NCI-H1417 treated with DMSO at 0.1 percent for 48 hours (cell line): ENCODE measurements around the gene TLE4.
"Not testable (repeated sequence)": the region's sequence is repeated elsewhere in the genome, so short reads cannot be mapped to it uniquely, and the experiment has no call there.

Experiments used
- DNase-seq: peaks from one replicate; lab custom pipeline; 2025; lab: John Stamatoyannopoulos, UW

TLE4 gene

DNA sequence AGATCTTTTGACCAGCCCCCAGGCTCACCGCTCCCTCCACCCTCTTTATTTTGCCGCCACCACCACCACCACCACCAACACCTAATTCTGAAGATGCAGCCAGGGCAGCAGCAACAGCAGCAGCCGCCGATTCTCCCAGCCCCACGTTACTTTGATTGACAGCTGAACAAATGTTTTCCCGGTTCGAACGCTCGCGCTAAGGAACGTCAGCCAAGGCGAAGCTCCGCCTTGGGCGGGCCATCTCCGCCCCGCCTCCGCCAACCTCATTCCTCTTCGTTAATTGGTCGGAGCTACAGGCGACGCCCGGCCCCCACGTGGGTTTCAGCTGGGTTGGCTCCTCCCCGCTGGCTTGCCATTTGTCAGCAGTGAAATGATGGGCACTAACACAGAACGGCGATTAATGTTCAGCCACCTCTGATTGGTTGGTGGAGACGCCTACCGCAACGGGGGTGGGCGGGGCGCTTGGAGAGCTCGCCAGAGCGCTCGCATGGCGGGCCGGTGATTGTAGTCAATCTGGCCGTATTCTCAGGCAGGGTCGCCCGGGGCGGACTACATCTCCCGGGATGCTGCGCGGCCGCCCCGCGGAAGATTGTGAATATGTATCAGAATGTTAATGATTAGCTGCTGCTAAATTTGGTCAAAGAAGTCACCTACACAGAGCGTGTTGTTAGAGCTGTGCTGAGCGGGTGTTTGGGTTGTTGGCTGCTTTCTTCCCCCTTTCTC, at the start of gene TLE4:
Gene TLE4 (plus strand): TSS at position 657 of the 723 bp plus-strand sequence. CDS start 826 bp downstream, outside the sequence.
- peak; percentile 100 for DNase-seq

GRCh38 chr9:79522793-79523192, 49.0 kb upstream of the TLE4 start:
- no peak for DNase-seq

DNA sequence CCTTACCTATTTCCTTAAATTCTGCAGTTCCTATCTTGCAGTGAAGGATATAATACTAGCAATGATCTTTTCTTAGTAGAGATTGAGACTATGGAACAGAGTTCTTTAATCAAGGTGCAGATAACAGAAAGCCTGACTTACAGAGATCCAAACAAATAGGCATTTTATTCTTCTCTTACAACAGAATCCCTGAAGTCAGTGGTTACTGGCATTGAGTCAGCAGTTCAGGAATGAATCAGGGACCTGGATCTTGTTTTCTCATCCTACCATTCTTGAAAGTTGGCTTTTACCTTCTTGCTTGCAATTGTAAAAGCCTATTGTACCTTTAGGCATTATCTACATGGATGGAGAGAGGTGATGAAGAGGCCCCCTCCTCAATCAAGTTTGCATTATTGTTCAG, 47.5 kb upstream of the TLE4 start:
- DNase-seq: no peak

- no peak for DNase-seq
Observed at GRCh38 chr9:79526149-79526672, 45.6 kb upstream of the TLE4 start.

- no peak for DNase-seq
Observed at GRCh38 chr9:79535534-79535933, 36.2 kb upstream of the TLE4 start.

- DNase-seq: no peak
Observed at GRCh38 chr9:79537838-79538237, 33.9 kb upstream of the TLE4 start.

DNA sequence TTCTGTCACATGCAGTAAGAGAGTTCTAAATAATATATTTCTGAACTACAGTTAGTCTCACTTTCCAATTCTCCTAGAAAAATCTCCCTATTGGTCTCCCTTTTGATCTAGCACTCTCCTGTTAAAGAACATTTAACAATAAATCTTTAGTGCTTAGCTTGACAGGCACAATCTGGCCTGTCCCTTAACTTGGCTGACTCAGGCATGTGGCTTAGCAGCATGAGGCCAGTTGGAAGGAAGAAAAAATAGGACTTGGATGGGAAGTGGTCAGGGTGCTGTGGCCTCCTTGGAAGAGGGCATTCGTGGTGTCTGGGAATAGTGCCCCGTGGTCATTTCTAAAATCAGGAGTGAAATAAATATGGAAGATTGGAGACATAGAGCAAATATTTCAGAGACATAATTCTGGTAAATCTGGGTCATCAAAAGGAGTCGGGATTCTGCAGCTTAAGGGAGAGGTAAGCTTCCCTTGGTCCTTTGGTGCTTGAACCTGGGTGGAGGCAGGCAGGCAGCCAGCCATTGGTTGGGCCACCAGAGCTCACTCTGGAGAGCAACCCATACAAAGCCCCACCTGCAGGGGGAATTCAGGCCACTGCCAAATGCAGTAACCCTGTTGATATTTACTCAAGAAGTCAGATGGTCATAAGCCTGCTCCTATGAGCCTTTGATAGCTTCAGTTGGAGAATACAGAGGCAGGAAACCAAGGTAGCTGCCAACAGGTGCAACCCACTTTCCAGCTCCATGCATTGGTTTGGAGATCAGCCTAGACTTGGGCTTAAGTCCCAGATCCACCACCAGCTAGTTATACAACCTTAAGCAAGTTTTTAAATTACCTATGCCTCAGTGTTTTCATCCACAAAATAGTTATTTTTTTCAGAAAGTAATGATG, 28.8 kb upstream of the TLE4 start:
- no peak for DNase-seq

- DNase-seq: not testable (repeated sequence)
Observed at GRCh38 chr9:79544375-79544774, 27.4 kb upstream of the TLE4 start.

DNA sequence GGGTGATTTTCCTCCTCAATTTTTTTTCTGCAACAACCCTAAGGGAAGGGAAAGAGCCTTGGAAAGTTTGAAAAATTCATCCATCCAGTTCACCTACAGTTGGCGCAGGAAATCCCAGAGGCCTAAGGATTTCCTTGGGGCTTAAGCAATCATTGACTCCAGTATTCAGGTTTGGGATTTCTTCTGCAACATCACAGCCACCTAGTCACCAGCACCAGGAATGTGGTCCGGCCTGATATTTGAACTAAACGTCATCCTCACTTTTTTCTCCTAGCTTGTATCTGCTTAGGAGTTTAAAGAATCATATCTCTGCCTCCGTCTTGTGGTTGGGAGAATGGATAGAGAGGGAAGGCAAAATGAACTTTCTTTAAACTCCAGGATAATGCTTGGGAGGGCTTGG, 20.2 kb upstream of the TLE4 start:
- no peak for DNase-seq

- no peak for DNase-seq
Observed at GRCh38 chr9:79551994-79552393, 19.8 kb upstream of the TLE4 start.

DNA sequence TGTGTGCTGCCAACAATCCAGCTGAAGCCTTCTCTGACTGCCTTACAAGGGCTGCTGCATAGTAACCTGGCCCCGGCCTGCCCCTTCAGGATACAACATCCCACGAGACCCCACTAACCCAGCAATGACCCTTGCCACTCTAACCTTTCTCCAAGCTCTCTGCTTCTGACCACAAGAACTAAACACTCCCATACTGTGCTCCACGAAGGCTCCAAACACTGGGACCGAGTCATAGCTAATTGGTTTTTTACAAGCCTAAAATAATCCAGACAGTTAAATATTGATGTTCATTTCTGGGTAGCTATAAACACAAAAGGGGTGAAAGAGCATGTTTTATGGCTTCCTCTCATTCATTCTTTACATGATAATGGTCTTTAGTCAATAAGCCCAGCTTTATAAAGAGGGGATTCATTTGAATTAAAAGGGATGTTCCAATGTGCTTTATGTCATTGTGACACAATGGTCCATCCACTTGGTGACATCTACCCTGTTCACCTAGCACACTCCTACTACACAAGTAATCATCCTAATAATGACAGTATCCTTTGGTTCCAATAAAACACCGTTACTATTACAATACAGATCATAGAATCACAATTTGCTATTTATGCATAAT, 16.2 kb upstream of the TLE4 start:
- DNase-seq: no peak

DNA sequence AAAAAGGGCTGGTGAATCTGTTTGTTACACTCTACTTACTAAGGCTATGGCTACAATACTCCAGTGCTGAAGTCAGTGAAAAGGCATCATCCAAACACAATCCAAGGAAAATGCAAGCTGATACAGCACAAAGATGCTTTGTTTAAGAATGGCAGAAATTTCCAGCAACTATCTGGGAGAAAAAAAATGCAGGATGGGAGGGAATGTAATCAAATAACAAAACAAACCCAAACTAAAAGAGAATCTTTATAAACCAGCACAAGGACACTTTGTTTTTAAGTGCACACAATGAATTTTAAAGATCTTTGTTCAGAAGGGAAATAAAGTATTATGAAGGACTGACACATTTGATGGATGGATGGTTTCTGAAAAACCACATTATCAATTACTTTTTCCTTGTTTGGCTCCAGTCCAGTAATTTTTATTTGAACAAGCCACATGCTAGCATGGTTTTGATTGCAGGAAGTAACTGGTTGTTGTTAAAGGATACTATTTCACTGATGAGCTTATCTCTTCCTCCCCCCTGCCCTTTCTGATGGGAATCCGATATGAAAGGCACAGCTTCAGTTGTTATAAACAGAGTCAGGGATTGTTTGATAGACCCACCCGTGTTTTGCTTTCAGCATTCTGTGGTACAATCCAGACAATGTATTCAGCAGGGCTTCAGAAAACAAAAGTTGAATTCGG, 12.1 kb upstream of the TLE4 start:
- peak; percentile 11 for DNase-seq

GRCh38 chr9:79562749-79563386, 8.9 kb upstream of the TLE4 start:
- no peak for DNase-seq

DNA sequence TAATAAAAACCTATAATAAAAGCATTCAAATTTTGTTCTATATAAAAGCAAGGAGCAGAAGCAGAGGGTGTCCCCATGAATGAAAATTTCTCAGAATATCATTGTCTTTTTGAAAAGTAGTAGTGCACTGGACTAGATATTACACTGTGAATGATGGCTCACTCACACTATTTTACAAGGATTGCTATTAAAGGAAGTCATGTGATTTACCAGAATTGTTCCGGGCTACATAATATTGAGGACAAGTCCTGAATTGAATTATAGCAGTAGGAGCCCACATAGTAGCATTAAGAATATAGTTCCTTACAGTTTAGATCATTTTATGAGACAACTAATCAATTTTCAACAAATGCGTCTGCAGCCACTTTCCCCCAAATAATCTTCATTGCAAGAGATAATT, 7.7 kb upstream of the TLE4 start:
- no peak for DNase-seq

DNA sequence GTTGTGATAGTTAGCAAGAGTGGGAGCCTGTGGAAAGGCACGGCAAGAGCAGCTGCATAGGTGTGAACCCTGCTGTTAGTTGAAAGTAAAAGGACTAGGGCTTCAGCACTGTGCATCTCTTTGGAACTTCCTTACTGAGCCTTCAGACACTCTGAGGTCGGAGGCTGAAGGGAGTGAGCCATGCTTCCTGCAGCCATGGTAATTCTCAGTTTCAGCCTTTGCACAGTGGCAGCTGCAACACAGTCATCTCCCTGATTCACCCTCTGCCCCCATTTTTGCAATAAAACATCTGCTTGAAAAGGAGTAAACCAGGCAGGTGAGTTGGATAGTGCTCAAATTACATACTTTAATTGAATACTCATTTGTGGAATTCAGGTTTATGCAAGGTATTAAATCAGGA, 6.5 kb upstream of the TLE4 start:
- no peak for DNase-seq

- no peak for DNase-seq
Observed at GRCh38 chr9:79567671-79568098, 4.1 kb upstream of the TLE4 start.

DNA sequence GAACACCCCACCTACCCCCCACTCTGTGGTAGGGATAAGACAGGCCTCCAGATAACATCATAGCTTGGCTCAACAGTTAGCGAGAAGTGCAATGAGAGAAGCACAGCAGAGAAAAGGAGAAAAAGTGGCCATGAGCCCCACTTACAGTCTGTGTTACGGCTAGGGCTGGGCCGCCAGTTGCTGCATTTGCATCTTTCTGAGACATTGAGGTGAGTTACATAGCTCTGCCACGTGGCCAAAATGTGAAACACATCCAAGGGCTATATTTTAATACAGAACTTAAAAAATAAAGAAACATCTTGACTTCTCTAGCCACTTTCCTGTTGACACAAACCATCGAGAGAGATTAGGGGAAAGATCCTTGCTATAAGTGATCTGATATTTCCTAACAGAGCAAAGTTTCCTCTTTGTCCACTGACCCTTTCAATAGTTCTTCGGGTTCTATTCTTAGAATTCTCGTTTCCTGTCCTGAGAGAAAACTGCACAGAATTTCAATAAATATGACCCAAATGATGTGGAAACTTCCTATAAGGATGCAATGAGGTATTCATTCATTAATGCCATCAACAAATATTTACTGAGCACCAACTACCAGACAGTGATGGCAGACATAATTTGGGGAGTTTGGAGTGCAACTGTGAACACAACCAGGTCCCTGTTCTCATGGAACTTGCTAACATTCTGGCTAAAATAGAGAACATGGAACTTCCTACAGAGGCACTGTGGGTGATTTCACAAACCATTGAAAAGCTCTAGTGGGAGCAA, 3.2 kb upstream of the TLE4 start:
- no peak for DNase-seq

DNA sequence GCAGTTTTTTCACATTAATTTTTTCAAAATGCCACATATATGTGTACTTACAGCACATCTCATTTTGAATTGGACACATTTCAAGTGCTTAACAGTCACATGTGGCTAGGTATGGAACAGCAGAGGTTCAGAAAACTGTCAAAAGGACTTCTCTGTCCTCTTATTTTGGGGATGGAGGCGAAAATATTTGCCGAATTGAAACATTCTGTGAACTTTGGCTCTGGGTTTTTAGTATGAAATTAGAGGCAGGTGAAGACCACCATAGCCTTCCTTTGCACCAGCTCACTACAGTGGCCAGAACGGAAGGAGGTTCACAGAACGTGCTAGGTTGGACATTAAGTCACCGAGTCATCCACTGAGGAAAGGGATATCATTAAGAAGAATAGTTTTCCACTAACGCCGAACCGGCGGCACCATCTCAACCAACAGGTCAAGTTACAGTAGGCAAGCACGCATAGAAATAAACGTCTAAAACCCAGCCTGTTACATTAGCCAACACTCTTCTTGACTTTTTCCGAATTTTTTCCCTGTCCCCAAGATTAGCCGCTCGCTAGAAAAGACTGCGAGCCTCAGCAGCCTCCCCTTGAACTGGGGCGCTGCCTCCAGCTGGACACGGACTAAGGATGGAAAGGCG, 1.8 kb upstream of the TLE4 start:
- DNase-seq: no peak

DNA sequence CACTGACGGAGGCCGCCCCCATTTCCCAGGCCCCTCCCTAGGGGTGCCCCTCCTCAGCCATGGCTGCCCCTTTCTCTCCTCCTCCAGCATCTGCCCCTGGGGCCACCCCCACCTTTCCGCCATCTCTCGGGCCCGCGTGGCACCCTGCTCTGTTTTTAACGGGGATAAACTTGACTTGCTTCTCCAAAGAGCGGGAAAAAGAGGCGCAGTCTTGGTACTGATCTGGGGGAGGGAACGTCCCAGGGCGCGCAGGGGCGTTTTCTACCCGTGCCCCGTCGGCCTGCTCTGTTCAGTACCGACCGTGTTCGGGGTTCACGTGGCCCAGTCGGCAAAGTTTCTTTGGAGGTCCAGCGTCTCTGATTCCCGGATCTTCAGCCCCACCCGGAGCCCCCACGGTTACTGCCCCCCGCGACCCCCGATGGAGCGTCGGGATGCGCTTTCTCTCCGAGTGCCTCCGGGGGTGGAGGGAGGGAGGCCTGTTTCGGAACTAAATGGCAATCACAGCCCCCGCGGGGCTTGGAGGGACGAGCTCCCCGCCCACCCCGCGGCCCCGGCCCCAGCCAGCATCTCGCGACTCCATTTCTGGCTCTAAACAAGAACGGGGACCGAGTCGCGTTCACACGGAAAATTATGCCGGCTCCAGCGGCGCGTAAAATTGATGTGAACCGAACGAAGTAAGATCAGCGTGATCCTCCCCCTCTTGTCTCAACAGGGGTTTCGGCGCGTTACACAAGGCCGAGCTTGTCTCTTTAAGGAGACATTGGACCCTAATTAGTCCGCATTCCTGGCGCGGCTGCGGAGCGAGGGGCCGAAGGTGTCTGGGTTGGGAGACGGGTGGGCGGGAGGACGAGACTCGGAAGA, 1.1 kb upstream of the TLE4 start:
- DNase-seq: no peak
